Measurements from ENCODE around the gene LVRN. TPM values are rescaled to one million over a fixed set of nuclear protein-coding genes. Genes with fewer than 3 reads are reported as not detected.

The LVRN gene
- total RNA-seq, 1 experiment from 2014 or later, result 0.16 TPM

DNA sequence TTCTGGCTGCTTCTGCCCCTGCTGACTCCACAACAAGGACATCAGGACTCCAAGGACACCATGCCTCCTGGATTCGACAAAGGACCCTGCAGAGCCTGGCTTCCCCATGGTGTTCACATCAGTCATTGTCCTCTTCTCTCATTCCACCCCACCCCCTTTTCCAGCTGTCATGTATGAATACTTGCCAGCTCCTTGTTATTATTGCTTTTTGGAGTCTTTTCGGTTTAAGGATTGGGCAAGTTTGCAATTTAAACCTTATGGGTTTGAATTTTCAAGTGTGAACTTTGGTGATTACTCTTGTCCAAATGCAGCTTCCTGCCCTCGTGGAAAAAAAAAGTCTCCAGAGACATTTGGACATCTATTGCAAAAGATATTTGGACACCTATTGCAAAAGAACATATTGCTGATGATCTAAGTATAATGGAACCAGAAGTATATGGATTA, 14.2 kb upstream of the LVRN start:
- in situ Hi-C loops (cut with HindIII; ENCODE audit: low pct_unique_long_range_greater_than_20kb, low sequenced_read_pairs), result no loop called here
- no peak for DNase-seq (ENCODE audit: low read depth, low spot score)

DNA sequence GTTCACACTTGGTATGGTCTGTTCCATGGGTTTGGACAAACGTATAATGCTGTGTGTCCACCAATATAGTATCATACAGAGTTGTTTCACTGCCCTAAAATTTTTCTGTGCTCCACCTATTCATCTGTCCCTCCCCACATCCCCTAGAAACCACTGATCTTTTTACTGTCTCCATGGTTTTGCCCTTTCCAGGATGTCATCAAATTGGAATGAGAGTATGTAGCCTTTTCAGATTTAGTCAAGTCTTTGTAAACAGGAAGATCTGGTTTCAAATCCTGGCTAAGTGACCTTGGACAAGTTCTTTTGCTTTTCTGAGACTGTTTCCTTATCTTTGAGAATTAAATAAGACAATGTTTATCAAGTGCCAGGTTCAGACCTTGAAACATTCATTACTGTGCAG, 13.2 kb upstream of the LVRN start:
- DNase-seq (ENCODE audit: low read depth, low spot score), result no peak
- in situ Hi-C loops (cut with HindIII; ENCODE audit: low pct_unique_long_range_greater_than_20kb, low sequenced_read_pairs), result no loop called here

DNA sequence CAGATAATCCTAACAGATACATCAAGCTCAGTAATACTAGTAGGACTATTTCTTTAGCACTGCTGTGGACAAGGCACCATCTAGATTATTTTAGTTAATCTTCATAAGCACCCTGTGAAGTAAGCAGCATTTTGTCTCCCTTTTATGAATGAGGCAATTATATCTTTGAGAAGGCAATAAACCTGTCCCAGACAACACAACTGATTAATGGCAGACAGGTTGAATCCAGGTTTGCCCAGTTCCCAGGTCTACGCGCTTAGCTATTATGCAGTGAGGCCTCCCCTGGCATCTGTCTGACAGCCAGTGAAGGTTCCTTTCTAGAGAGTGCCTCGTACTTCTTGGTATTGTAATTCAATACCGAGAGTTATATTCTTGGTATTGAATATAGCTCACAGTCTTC, 9.7 kb upstream of the LVRN start:
- in situ Hi-C loops (cut with HindIII; ENCODE audit: low pct_unique_long_range_greater_than_20kb, low sequenced_read_pairs), result no loop called here
- no peak for DNase-seq (ENCODE audit: low read depth, low spot score)

DNA sequence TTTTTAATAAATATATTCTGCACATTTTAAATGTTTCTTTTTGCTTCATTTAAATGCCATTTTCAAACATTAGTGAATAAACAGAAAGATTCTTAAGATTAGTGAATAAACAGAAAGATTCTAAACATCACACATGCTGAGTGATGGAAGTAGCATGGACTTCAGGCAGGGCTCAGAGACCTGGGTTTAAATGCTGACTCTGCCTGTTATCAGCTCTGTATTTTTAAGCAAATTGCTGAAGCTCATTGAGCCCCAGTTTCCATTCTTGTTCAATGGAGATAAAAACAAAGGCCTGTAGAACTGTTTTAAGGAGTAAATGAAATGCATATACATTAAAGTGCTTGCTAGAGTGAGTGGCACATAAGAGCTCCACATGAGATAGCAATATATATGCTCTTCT, 8.1 kb upstream of the LVRN start:
- DNase-seq (ENCODE audit: low read depth, low spot score), result no peak
- in situ Hi-C loops (cut with HindIII; ENCODE audit: low pct_unique_long_range_greater_than_20kb, low sequenced_read_pairs), result no loop called here

DNA sequence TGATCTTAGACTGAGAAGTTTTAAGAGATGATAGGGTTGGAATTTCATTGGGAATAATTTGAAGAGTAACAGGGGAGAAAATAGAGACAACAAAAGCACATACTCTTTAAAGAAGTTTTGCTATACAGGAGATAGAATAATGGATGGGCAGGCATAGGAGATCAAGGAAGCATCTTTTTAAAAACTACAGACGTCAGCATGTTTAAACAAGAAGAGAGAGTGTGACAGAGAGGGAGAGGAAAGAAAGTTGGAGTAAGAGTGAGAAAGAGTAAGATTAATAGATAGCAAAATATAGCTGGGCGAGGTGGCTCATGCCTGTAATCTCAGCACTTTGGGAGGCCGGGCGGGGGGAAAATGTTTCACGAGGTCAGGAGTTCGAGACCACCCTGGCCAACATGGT, 5.3 kb upstream of the LVRN start:
- DNase-seq (ENCODE audit: low read depth, low spot score), result no peak
- in situ Hi-C loops (cut with HindIII; ENCODE audit: low pct_unique_long_range_greater_than_20kb, low sequenced_read_pairs), result no loop called here

DNA sequence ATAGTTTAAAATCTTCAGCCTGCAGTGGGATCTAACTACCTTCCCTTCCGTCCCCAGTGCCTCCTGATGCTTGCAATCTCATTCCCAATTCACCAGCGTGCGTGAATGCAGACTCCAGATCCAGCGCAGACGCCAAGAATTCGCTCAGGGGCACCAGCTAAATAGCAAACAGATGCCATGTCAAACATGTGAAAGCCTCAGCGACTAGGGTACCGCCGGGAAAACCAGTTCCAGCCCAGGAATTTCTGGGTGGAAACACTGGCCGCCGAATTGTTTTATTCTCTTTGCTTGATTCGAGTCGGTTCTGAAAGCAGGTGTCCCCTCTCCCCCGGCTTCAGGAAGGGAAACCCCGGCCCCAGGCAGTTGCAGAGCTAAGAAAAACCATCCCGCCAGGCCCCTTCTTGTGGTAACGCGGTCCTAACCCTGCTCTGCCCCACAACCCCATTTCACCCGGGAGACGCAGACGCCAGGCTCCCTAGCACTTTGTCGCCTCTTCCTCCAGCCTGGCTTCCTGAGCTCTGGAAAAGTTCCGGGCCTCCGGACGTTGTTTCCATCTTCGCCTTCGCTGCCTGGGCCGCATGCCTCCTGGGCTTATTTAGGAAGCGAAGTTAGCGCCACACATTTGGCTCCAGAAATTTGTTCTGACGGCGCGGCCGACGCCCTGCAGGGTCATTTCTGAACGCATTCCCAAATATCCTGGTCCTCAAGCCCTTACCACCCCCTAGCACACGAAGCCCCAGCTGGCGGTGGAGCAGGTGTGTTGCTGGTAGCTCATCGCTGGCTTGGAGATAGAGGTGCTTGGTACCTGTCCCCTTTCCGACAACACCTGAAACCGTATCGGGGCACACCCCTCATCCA, 665 bp upstream of the LVRN start:
- in situ Hi-C loops (cut with HindIII; ENCODE audit: low pct_unique_long_range_greater_than_20kb, low sequenced_read_pairs), result no loop called here

GRCh38 chr5:115962565-115963402, 509 bp downstream of the LVRN start:
- DNase-seq (ENCODE audit: low read depth, low spot score), result no peak
- in situ Hi-C loops (cut with HindIII; ENCODE audit: low pct_unique_long_range_greater_than_20kb, low sequenced_read_pairs), result no loop called here

More for the DNA sequence above, 665 bp upstream of the LVRN start:
- no peak for DNase-seq (ENCODE audit: low read depth, low spot score)

GRCh38 chr5:115963566-115963965, 1.3 kb downstream of the LVRN start:
- in situ Hi-C loops (cut with HindIII; ENCODE audit: low pct_unique_long_range_greater_than_20kb, low sequenced_read_pairs), result no loop called here
- no peak for DNase-seq (ENCODE audit: low read depth, low spot score)

DNA sequence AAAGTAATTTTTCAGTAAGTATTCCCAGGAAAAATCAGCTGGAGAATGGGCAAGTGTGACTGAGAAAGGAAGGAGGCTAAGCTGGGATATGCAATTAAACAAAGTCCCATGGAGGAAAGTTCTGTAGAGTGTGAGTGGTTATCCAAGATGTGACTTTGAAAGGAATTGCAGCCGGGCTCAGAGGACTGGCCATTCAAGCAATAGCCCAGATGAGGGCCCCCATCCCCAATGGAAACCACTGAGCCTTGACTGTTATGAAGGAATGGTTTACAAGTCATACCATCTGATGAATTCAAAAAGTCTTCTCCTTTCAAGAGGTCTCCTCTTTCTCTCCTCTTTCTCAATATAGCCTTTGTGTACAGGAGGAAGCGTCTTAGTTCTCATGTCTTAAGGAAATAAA, 6.5 kb downstream of the LVRN start:
- DNase-seq (ENCODE audit: low read depth, low spot score), result peak; percentile 73
- in situ Hi-C loops (cut with HindIII; ENCODE audit: low pct_unique_long_range_greater_than_20kb, low sequenced_read_pairs), result no loop called here

GRCh38 chr5:115977096-115977495, 14.8 kb downstream of the LVRN start:
- no peak for DNase-seq (ENCODE audit: low read depth, low spot score)
- in situ Hi-C loops (cut with HindIII; ENCODE audit: low pct_unique_long_range_greater_than_20kb, low sequenced_read_pairs), result no loop called here

GRCh38 chr5:115977988-115978387, 15.7 kb downstream of the LVRN start:
- no peak for DNase-seq (ENCODE audit: low read depth, low spot score)
- in situ Hi-C loops (cut with HindIII; ENCODE audit: low pct_unique_long_range_greater_than_20kb, low sequenced_read_pairs), result no loop called here

DNA sequence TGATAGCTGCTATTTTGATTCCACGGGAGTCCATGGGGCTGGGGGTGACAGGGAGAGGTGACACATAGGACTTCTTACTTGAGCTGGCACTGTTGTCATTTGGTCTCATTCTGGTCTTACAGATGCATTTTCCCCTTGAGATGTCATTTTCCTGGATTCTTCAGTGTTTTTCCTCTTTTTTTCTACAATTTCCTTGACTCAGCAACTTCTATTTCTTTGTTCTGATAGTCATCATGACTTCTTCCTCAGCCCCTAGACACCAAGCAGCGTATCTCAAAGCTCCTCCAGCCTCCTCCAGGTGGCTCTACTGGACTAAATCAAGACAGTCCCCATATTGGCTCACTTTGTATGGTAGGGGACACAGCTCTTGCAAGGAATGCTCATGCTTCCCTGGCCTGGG, 16.5 kb downstream of the LVRN start:
- no peak for DNase-seq (ENCODE audit: low read depth, low spot score)
- in situ Hi-C loops (cut with HindIII; ENCODE audit: low pct_unique_long_range_greater_than_20kb, low sequenced_read_pairs), result no loop called here

DNA sequence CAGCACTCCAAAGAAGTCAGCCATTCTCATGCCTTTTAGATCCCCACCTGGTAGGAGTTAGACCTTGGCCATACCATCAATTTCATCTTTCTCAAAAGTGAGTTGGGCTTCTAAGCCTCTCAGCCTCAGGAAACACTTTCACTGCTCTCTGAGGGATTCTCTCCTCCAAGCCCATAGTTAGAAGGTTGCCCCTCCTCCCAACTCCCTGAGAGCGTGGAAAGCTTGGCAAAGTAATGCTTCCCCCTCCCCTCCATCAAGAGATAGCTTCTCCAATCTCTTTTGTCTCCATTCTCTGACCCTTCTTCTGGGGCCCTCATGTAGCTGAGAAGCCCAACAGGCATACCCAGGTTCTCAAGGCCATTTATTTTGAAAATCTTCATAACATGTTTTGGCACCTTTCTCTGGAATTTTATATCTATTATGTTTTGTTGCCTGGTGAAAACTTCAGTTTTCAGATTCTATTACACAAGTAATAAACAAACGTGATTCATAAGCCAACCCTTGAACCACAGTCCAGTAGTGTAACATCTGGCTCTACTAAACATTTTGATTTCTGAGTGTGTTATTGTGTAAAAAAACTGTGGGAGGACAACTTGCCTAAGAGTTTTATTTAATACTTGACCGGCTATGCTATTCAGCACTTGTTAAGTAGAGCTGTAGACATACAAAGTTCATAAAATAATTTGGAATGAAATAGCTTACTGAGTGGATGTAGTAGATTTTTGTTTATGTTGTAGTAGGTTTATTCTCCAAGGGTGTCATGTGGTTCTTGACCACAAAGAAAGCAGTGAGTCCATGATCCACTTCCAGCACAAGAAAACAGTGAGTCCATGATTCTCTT, 17.1 kb downstream of the LVRN start:
- DNase-seq (ENCODE audit: low read depth, low spot score), result no peak

GRCh38 chr5:115983519-115983918, 21.2 kb downstream of the LVRN start:
- no peak for DNase-seq (ENCODE audit: low read depth, low spot score)
- in situ Hi-C loops (cut with HindIII; ENCODE audit: low pct_unique_long_range_greater_than_20kb, low sequenced_read_pairs), result no loop called here

More for the DNA sequence above, 17.1 kb downstream of the LVRN start:
- in situ Hi-C loops (cut with HindIII; ENCODE audit: low pct_unique_long_range_greater_than_20kb, low sequenced_read_pairs), result no loop called here

- no peak for DNase-seq (ENCODE audit: low read depth, low spot score)
- in situ Hi-C loops (cut with HindIII; ENCODE audit: low pct_unique_long_range_greater_than_20kb, low sequenced_read_pairs), result no loop called here
Measured at GRCh38 chr5:115985802-115986757, 23.8 kb downstream of the LVRN start.

DNA sequence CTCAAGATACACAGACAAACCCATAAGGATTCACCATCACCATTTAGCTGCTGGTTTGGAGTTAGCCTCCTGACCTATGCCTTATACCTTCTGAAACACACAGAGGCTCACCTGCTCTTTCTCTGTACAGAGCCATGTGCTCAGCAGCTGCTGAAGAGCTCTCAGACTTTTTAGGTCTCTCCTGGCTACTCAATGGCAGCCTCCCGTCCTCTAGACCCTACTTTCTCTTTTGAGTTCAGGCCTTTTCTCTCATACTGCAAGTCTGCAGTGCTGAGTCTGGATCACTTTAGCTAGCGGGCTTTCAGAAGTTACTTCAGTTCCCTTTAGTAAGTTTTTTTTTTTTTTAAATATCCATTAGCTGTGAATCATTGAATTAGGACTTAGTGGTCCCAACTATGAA, 25.7 kb downstream of the LVRN start:
- in situ Hi-C loops (cut with HindIII; ENCODE audit: low pct_unique_long_range_greater_than_20kb, low sequenced_read_pairs), result no loop called here
- DNase-seq (ENCODE audit: low read depth, low spot score), result no peak

DNA sequence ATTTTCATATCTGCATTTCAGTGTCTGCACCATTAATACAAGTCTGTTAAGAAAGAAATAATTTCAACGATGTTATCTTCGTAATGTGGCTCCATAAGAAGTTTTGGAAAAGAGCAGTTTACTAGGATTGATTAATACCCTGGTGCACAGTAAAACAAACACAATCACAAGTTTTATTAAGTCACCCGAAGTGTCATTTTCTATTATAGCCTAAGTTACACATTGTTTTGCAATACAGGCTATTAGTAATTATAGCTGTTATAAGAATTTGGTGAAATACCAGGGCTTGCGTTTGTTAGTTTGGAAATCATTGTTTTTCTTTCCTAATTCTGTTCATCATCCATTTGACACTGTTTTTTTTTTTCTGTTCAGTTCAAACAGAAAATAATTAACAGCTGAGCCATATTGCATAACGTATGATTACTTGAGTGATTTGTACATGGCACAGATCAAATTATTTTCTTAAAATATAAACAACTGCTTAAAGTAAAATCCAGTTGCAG, 30.6 kb downstream of the LVRN start:
- DNase-seq (ENCODE audit: low read depth, low spot score), result no peak
- in situ Hi-C loops (cut with HindIII; ENCODE audit: low pct_unique_long_range_greater_than_20kb, low sequenced_read_pairs), result no loop called here

Measured in SK-MEL-5 (cell line).